Measurements from ENCODE around the gene HDAC4. TPM values are rescaled to one million over a fixed set of nuclear protein-coding genes. Genes with fewer than 3 reads are reported as not detected.

HDAC4 gene
- total and polyA plus RNA-seq, 12 donors: 3.7 to 40.0 (median 25.5) TPM

DNA sequence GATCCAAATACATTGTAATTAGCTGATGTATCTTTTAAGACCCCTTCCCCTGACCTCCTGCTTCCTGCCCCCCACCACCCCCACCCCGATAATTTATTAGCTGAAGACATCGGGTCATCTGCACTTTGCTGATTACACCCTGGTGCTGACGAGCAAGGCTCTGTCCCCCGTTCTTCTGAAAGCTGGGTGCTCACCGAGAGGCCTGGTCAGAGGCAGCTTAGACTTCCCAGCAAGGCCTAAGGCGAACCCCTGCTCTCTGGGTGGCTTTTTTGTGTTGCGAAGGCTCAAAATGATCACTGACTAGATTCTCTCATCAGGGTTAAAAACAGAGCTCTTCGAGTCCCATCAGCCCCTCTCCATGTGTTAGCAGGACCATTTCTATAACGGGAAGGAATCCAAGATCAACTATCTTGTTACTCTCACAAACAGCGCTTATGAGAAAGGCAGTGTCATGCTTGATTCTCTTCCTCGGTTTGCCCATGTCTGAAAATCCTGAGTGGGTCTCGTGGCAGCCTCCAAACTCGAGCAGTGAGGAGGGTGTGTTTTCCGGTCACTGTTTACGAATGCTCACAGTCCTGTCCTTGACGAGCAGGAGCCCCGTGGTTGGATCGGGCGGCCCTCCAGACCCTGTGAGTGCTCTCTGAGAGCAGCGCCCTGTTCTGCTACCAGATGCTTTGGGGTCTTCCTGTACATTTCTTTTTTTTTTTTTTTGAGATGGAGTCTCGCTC lies 201.6 kb downstream of the HDAC4 start:
- no peaks in the 10 kb centered on the region for H3K27me3 ChIP-seq
- peaks cover 9 to 35% (median 22%) of the 10 kb centered on the region in 9 donors for H3K4me1 ChIP-seq
- no peaks in the 10 kb centered on the region for H3K9me3 ChIP-seq
- H3K27ac ChIP-seq: peak overlapping the region in 6 of 10 donors; percentile 11 to 73 (median 54)
- WGBS, 2 donors: 67 to 75% methylated on average over 20 to 21 of the region's 21 CpGs
- no peak for DNase-seq
- peaks cover 0 to 33% (median 5%) of the 10 kb centered on the region in 9 donors for H3K36me3 ChIP-seq
- peak in 5 of 8 donors; percentile 23 to 67 (median 43) for ATAC-seq
- H3K4me3 ChIP-seq: no peak overlapping the region
- intact Hi-C loops (cut with DNase I): no loop called here
- TF ChIP-seq, protein P1, sequence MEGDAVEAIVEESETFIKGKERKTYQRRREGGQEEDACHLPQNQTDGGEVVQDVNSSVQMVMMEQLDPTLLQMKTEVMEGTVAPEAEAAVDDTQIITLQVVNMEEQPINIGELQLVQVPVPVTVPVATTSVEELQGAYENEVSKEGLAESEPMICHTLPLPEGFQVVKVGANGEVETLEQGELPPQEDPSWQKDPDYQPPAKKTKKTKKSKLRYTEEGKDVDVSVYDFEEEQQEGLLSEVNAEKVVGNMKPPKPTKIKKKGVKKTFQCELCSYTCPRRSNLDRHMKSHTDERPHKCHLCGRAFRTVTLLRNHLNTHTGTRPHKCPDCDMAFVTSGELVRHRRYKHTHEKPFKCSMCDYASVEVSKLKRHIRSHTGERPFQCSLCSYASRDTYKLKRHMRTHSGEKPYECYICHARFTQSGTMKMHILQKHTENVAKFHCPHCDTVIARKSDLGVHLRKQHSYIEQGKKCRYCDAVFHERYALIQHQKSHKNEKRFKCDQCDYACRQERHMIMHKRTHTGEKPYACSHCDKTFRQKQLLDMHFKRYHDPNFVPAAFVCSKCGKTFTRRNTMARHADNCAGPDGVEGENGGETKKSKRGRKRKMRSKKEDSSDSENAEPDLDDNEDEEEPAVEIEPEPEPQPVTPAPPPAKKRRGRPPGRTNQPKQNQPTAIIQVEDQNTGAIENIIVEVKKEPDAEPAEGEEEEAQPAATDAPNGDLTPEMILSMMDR (IDR thresholded peaks at IDR 0.05): no peak

GRCh38 chr2:239198221-239198620 lies 202.6 kb downstream of the HDAC4 start:
- peaks cover 9 to 38% (median 22%) of the 10 kb centered on the region in 9 donors for H3K4me1 ChIP-seq
- 90 to 93% methylated on average over 8 of the region's 8 CpGs for WGBS, 2 donors
- TF ChIP-seq, protein P1 (IDR thresholded peaks at IDR 0.05): no peak
- H3K27me3 ChIP-seq: no peaks in the 10 kb centered on the region
- no peak overlapping the region for H3K4me3 ChIP-seq
- intact Hi-C loops (cut with DNase I): no loop called here
- peak overlapping the region in 2 of 10 donors; percentile 41 to 73 for H3K27ac ChIP-seq
- no peaks in the 10 kb centered on the region for H3K9me3 ChIP-seq
- peaks cover 0 to 33% (median 5%) of the 10 kb centered on the region in 9 donors for H3K36me3 ChIP-seq
- DNase-seq: no peak
- ATAC-seq: no peak

DNA sequence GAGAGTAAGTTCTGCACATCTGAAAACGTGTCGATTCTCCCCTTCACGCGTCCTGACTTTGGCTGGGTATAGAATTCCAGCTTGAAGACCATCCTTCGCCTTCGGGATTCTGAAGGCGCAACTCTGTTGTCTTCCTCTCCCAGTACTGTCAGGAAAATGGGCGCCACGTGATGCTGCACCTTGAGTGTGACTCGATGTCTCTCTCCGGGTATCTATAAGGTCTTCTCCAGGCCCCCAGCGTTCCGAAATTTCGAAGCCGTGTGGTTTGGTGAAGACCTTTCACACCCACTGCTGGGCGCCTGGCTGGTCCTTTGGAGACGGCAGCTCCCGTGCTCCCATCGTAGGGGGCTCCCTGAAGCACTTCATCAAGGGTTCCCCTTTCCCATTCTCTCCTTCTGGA lies 203.7 kb downstream of the HDAC4 start:
- H3K9me3 ChIP-seq: no peaks in the 10 kb centered on the region
- intact Hi-C loops (cut with DNase I): no loop called here
- TF ChIP-seq, protein P1 (IDR thresholded peaks at IDR 0.05): no peak
- ATAC-seq (no peak), DNase-seq (no peak)
- 91 to 96% methylated on average over 19 of the region's 19 CpGs for WGBS, 2 donors
- peaks cover 0 to 33% (median 5%) of the 10 kb centered on the region in 9 donors for H3K36me3 ChIP-seq
- H3K27ac ChIP-seq: no peak overlapping the region
- H3K4me3 ChIP-seq: no peak overlapping the region
- no peaks in the 10 kb centered on the region for H3K27me3 ChIP-seq
- H3K4me1 ChIP-seq: peaks cover 6 to 29% (median 15%) of the 10 kb centered on the region in 9 donors

DNA sequence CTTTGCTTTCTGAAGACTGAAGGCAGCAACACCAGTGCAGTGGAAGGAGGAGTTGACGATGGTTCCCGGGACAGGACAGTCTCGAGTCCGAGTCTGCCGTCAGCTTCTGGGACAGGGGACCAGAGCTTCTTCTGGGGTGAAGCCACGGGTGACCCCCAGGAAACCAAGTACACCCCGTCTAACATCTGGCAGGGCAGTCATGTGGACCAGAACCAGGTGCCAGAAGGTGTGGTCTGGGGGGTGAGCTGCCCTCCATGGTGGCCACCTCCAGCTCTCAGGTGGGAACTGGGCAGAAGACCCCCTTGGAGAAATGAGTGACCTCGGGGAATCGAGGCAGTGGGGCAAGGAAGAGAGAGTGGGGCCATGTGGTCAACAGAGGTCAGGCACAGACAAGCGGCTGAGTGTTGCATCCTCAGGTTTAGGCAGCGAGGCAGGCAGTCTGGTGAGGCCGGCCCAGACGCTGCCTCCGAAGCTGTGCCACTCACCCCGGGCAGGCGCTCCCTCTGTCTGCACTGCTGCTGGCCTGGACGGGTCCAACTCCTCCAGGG lies 204.3 kb downstream of the HDAC4 start:
- Histone ChIP-seq H3K27ac (no peak overlapping the region), H3K4me1 (peaks cover 0 to 24% (median 9%) of the 10 kb centered on the region in 9 donors), H3K9me3 (no peaks in the 10 kb centered on the region), H3K36me3 (peaks cover 0 to 33% (median 5%) of the 10 kb centered on the region in 9 donors), H3K27me3 (no peaks in the 10 kb centered on the region), H3K4me3 (no peak overlapping the region)
- WGBS, 2 donors: 94 to 95% methylated on average over 17 of the region's 17 CpGs
- TF ChIP-seq, protein P1 (IDR thresholded peaks at IDR 0.05): no peak
- DNase-seq: no peak
- ATAC-seq: no peak
- intact Hi-C loops (cut with DNase I): no loop called here
